Liver (tissue), 3 donors: ENCODE results near the gene USP47.

Experiments used
- EGR1 ChIP-seq, 2 donors: IDR thresholded peaks; 2 replicates each; pipeline ENCODE4 v1.6.1; 2016 to 2018; ENCODE audit warnings: antibody characterized with exemption in 2 of 2, low read depth in 2 of 2
- FOXA1 ChIP-seq: IDR thresholded peaks from 2 replicates; pipeline ENCODE4 v1.6.1; 2016; ENCODE audit warnings: antibody characterized with exemption
- GABPA ChIP-seq, 2 donors: IDR thresholded peaks in 1 of 2; conservative IDR thresholded peaks in 1 of 2; 2 replicates each; pipeline ENCODE4 v1.6.1; 2016; ENCODE audit warnings: antibody characterized with exemption in 2 of 2, mild to moderate bottlenecking in 1 of 2, moderate library complexity in 1 of 2
- HNF4A ChIP-seq, 2 donors: conservative IDR thresholded peaks; 2 replicates each; pipeline ENCODE4 v1.6.1; 2016; ENCODE audit warnings: antibody characterized with exemption in 2 of 2, mild to moderate bottlenecking in 2 of 2
- JUND ChIP-seq, 2 donors: IDR thresholded peaks; 2 replicates each; pipeline ENCODE4 v1.6.1; 2016; ENCODE audit warnings: antibody characterized with exemption in 2 of 2
- RAD21 ChIP-seq, 2 donors: IDR thresholded peaks; 2 replicates each; pipeline ENCODE4 v1.6.1; 2016; ENCODE audit warnings: antibody characterized with exemption in 2 of 2, mild to moderate bottlenecking in 2 of 2
- RXRA ChIP-seq, 2 donors: IDR thresholded peaks; 2 replicates each; pipeline ENCODE4 v1.6.1; 2017 to 2018; ENCODE audit warnings: antibody characterized with exemption in 2 of 2, mild to moderate bottlenecking in 1 of 2
- SP1 ChIP-seq: IDR thresholded peaks from 2 replicates; pipeline ENCODE4 v1.6.1; 2018; ENCODE audit warnings: antibody characterized with exemption, mild to moderate bottlenecking
- TAF1 ChIP-seq: conservative IDR thresholded peaks from 2 replicates; pipeline ENCODE4 v1.6.1; 2016; ENCODE audit warnings: antibody characterized with exemption, mild to moderate bottlenecking
- TF ChIP-seq, protein P1 (sequence below): IDR thresholded peaks from 2 replicates; pipeline ENCODE4 v1.6.1; 2016; ENCODE audit warnings: antibody characterized with exemption
- TF ChIP-seq, protein P2 (sequence below): fragments of 150-350 bp; IDR thresholded peaks from 2 replicates; pipeline ENCODE4 v1.5.1; 2017; ENCODE audit warnings: improper control_type of control experiment, low read depth, low read length; ENCODE audit not compliant: missing input control
- TF ChIP-seq, protein P3 (sequence below): IDR thresholded peaks from 2 replicates; pipeline ENCODE4 v1.6.1; 2016; ENCODE audit warnings: antibody characterized with exemption, mild to moderate bottlenecking
- donor health status: healthy.
- donor health status: healthy.

DNA sequence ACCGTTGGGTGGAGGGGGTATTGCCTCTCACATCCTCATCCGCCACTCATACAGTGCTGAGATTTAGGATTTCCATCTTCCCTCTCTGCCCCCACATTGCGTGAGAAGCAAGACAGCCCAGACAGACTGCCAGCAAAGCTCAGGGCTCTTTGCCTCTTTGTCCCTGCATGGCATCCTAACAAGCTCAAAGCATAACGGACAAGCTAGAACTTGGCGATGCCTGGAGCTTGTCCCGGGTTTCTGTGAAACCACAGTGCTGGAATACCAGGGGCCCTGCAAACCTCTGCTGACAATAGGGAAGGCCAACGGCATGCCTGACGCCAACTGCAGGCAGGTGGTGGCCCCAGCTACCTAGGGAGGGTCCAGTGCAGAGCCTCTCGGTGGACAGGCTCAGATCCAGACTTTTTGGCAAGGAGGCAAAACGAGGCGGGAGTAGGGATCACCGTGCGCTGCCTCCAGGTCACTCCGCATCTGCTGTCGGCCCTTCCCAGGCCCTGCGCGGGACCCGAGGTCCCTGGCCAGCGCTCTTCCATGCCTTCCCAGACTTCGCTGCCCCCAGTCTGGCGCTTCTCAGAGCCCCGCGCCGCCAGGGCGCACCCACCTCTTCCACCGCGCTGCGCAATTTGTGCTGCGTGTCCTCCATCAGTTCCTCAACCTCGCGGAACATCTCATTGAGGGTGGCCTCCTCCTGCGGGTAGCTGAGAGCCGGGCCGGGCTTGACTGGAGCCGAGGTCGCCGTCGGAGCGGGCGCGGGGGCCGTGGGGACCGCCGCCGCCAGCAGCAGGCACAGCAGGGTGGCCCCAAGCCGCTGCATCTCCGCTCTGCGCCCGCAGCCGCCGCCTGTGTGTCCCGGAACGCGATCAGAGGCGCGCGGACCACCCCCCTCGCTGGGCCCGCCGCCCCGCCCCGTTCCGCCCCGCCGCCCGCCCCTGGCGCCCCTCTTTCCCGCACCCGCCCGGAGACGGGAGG lies 166.3 kb downstream of the USP47 start, which contains the start of gene DKK3:
- TF ChIP-seq, protein P1, sequence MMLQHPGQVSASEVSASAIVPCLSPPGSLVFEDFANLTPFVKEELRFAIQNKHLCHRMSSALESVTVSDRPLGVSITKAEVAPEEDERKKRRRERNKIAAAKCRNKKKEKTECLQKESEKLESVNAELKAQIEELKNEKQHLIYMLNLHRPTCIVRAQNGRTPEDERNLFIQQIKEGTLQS = no peak
- TF ChIP-seq, protein P2, sequence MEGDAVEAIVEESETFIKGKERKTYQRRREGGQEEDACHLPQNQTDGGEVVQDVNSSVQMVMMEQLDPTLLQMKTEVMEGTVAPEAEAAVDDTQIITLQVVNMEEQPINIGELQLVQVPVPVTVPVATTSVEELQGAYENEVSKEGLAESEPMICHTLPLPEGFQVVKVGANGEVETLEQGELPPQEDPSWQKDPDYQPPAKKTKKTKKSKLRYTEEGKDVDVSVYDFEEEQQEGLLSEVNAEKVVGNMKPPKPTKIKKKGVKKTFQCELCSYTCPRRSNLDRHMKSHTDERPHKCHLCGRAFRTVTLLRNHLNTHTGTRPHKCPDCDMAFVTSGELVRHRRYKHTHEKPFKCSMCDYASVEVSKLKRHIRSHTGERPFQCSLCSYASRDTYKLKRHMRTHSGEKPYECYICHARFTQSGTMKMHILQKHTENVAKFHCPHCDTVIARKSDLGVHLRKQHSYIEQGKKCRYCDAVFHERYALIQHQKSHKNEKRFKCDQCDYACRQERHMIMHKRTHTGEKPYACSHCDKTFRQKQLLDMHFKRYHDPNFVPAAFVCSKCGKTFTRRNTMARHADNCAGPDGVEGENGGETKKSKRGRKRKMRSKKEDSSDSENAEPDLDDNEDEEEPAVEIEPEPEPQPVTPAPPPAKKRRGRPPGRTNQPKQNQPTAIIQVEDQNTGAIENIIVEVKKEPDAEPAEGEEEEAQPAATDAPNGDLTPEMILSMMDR = no peak
- TF ChIP-seq TAF1 (no peak), HNF4A (conservative IDR thresholded peaks at IDR 0.05) (no peak), EGR1 (IDR thresholded peaks at IDR 0.05; ENCODE audit: low read depth in 2 of 2) (no peak), RAD21 (IDR thresholded peaks at IDR 0.05) (no peak), FOXA1 (no peak), GABPA (IDR thresholded peaks at IDR 0.05 in 1 of 2, conservative IDR thresholded peaks at IDR 0.05 in 1 of 2) (no peak), JUND (IDR thresholded peaks at IDR 0.05) (no peak), RXRA (IDR thresholded peaks at IDR 0.05) (no peak), SP1 (no peak)
- TF ChIP-seq, protein P3, sequence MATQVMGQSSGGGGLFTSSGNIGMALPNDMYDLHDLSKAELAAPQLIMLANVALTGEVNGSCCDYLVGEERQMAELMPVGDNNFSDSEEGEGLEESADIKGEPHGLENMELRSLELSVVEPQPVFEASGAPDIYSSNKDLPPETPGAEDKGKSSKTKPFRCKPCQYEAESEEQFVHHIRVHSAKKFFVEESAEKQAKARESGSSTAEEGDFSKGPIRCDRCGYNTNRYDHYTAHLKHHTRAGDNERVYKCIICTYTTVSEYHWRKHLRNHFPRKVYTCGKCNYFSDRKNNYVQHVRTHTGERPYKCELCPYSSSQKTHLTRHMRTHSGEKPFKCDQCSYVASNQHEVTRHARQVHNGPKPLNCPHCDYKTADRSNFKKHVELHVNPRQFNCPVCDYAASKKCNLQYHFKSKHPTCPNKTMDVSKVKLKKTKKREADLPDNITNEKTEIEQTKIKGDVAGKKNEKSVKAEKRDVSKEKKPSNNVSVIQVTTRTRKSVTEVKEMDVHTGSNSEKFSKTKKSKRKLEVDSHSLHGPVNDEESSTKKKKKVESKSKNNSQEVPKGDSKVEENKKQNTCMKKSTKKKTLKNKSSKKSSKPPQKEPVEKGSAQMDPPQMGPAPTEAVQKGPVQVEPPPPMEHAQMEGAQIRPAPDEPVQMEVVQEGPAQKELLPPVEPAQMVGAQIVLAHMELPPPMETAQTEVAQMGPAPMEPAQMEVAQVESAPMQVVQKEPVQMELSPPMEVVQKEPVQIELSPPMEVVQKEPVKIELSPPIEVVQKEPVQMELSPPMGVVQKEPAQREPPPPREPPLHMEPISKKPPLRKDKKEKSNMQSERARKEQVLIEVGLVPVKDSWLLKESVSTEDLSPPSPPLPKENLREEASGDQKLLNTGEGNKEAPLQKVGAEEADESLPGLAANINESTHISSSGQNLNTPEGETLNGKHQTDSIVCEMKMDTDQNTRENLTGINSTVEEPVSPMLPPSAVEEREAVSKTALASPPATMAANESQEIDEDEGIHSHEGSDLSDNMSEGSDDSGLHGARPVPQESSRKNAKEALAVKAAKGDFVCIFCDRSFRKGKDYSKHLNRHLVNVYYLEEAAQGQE = no peak
